Liver (tissue), 3 donors: ENCODE measurements around the gene RSBN1L.
A peak's percentile ranks its signal among the peaks of the same experiment; 100 is the strongest.

Source experiments
- JUND ChIP-seq, 2 donors: IDR thresholded peaks; 2 replicates each; pipeline ENCODE4 v1.6.1; 2016; ENCODE audit warnings: antibody characterized with exemption in 2 of 2
- RAD21 ChIP-seq, 2 donors: IDR thresholded peaks; 2 replicates each; pipeline ENCODE4 v1.6.1; 2016; ENCODE audit warnings: antibody characterized with exemption in 2 of 2, mild to moderate bottlenecking in 2 of 2
- RXRA ChIP-seq, 2 donors: IDR thresholded peaks; 2 replicates each; pipeline ENCODE4 v1.6.1; 2017 to 2018; ENCODE audit warnings: antibody characterized with exemption in 2 of 2, mild to moderate bottlenecking in 1 of 2
- TF ChIP-seq, protein P1 (sequence below): fragments of 150-350 bp; IDR thresholded peaks from 2 replicates; pipeline ENCODE4 v1.5.1; 2017; ENCODE audit warnings: improper control_type of control experiment, low read depth, low read length; ENCODE audit not compliant: missing input control
- TF ChIP-seq, protein P2 (sequence below): IDR thresholded peaks from 2 replicates; pipeline ENCODE4 v1.6.1; 2016; ENCODE audit warnings: antibody characterized with exemption
- TF ChIP-seq, protein P3 (sequence below): IDR thresholded peaks from 2 replicates; pipeline ENCODE4 v1.6.1; 2016; ENCODE audit warnings: antibody characterized with exemption, mild to moderate bottlenecking
- donor health status: healthy.
- donor health status: healthy.

DNA sequence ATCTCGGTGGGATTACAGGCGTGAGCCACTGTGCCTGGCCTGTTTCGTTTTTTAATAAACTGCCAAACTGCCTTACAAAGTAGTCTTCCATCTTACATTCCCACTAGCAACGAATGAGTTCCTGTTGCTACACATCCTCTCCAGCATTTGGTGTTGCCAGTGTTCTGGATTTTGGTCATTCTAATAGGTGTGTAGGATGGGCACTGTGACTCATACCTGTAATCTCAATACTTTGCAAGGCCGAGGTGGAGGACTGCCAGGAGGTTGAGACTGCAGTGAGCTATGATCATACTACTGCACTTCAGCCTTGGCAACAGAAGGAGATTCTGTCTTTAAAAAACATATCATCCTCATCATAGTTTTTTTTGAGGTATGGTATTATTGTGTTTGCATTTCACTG is 21.4 kb upstream of the RSBN1L start:
- TF ChIP-seq, protein P1, sequence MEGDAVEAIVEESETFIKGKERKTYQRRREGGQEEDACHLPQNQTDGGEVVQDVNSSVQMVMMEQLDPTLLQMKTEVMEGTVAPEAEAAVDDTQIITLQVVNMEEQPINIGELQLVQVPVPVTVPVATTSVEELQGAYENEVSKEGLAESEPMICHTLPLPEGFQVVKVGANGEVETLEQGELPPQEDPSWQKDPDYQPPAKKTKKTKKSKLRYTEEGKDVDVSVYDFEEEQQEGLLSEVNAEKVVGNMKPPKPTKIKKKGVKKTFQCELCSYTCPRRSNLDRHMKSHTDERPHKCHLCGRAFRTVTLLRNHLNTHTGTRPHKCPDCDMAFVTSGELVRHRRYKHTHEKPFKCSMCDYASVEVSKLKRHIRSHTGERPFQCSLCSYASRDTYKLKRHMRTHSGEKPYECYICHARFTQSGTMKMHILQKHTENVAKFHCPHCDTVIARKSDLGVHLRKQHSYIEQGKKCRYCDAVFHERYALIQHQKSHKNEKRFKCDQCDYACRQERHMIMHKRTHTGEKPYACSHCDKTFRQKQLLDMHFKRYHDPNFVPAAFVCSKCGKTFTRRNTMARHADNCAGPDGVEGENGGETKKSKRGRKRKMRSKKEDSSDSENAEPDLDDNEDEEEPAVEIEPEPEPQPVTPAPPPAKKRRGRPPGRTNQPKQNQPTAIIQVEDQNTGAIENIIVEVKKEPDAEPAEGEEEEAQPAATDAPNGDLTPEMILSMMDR, result no peak
- TF ChIP-seq RAD21 (IDR thresholded peaks at IDR 0.05) (no peak), JUND (IDR thresholded peaks at IDR 0.05) (peak in 1 of 2 donors; percentile 44), RXRA (IDR thresholded peaks at IDR 0.05) (no peak)
- TF ChIP-seq, protein P2, sequence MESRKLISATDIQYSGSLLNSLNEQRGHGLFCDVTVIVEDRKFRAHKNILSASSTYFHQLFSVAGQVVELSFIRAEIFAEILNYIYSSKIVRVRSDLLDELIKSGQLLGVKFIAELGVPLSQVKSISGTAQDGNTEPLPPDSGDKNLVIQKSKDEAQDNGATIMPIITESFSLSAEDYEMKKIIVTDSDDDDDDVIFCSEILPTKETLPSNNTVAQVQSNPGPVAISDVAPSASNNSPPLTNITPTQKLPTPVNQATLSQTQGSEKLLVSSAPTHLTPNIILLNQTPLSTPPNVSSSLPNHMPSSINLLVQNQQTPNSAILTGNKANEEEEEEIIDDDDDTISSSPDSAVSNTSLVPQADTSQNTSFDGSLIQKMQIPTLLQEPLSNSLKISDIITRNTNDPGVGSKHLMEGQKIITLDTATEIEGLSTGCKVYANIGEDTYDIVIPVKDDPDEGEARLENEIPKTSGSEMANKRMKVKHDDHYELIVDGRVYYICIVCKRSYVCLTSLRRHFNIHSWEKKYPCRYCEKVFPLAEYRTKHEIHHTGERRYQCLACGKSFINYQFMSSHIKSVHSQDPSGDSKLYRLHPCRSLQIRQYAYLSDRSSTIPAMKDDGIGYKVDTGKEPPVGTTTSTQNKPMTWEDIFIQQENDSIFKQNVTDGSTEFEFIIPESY, result no peak
- TF ChIP-seq, protein P3, sequence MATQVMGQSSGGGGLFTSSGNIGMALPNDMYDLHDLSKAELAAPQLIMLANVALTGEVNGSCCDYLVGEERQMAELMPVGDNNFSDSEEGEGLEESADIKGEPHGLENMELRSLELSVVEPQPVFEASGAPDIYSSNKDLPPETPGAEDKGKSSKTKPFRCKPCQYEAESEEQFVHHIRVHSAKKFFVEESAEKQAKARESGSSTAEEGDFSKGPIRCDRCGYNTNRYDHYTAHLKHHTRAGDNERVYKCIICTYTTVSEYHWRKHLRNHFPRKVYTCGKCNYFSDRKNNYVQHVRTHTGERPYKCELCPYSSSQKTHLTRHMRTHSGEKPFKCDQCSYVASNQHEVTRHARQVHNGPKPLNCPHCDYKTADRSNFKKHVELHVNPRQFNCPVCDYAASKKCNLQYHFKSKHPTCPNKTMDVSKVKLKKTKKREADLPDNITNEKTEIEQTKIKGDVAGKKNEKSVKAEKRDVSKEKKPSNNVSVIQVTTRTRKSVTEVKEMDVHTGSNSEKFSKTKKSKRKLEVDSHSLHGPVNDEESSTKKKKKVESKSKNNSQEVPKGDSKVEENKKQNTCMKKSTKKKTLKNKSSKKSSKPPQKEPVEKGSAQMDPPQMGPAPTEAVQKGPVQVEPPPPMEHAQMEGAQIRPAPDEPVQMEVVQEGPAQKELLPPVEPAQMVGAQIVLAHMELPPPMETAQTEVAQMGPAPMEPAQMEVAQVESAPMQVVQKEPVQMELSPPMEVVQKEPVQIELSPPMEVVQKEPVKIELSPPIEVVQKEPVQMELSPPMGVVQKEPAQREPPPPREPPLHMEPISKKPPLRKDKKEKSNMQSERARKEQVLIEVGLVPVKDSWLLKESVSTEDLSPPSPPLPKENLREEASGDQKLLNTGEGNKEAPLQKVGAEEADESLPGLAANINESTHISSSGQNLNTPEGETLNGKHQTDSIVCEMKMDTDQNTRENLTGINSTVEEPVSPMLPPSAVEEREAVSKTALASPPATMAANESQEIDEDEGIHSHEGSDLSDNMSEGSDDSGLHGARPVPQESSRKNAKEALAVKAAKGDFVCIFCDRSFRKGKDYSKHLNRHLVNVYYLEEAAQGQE, result no peak
